Activated CD8-positive, alpha-beta memory T cell treated with anti-CD3 and anti-CD28 coated beads for 1 hour (primary cell): ENCODE data around the gene ELP1.
"Not testable (repeated sequence)": the region's sequence is repeated elsewhere in the genome, so short reads cannot be mapped to it uniquely, and the experiment has no call there.

Experiments
- DNase-seq, 2 donors: peaks; one replicate each; pipeline ENCODE4 v3.0.0-alpha.2; 2020; ENCODE audit warnings: low read depth in 1 of 2; ENCODE audit errors: extremely low read depth in 1 of 2

The ELP1 gene

DNA sequence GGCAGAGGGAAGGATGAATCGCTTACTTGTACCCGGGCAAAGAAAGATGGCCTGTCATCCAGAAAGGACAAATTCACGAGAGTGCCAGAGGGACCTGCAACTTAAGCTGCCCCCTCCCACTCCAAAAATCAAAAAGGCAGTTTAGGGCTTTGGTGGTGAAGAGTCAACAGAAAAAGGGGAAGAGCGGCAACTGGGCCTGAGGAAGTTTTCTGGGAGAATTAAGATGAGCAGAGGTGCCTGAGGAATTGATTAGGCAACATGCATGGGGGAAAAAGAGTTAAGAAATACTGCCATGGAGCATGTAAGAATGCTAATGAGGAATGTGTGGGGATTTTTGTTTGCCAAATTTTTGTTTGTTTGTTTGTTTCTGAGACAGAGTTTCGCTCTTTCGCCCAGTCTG lies 76.4 kb downstream of the ELP1 start:
- DNase-seq = no peak

DNA sequence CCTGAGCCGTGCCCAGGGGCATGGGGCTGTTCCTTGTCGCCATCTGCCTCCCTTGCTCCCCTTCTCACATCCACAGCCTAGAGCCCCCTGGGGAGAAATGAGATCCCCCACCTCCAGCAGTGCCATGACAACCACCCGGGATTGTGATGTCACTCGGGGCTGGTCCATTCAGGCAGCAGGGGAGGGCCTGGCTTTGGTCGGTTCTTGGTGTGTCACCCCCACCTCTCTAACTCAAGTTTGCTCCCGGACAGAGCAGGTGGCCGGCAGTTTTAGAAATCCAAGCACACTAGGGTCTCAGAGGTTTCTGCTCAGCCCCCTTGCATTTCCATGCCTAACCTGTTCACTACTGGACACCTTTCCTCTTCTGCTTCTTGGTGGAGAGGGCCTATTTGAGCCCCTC lies 78.0 kb downstream of the ELP1 start, which contains the start of gene ACTL7B:
TSS of gene ACTL7B (minus strand) at position 99 of the 400 bp plus-strand sequence. CDS start at position 43, 56 bp downstream.
- DNase-seq = no peak

DNA sequence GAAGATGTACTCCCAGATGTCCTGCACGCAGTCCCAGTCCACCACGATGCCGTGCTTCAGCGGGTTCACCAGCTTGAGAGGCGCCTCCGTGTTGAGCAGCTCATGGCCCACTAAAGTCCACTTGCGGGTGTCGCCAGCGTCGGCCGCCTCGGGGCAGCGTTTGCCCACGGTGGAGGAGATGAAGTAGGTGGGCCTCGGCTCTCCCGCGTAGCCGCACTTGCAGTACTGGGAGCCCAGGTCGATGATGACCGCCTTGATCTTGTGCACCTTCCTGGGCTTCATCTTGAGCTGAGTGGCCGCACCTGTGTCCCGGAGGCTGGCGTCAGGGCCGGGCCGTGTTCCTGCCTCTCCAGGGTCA lies 78.4 kb downstream of the ELP1 start:
- DNase-seq = no peak

DNA sequence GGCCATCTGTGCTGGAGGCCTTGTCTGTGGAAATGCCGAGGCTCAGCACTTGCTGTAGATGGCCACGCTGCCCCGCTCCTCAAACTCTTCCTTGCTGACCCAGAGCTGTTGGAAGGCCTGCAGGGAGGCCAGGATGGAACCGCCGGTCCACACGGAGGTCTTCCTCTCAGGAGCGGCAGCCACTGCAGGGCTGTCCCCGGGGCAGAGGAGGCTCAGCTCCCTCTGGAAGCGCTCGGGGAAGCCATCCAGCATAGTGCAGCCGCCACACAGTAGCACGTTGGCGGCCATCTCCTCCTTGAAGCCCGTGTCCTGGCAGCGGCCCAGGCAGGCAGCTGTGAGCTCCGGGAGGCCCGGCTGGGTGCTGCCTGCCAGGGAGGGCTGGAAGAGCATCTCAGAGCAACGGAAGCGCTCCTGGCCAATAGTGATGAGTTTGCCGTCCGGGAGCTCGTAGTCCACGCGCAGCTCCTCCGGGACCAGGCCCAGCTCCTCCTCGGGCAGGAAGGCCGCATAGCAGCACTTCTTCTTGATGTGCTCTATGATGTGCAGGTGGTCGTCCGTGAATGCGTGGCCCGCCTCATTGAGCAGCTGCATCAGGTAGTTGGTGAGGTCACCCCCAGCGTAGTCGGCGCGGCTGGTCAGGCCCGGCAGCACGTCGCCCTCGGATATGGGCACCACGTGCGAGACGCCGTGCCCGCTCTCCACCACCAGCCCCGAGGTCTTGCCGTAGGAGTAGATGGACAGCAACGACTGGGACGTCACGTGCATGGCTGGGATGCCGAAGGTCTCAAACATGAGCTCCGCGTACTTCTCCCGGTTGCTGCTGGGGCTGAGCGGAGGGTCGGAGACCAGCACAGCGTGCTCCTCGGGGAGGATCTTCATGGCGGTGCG lies 79.0 kb downstream of the ELP1 start:
- DNase-seq = no peak

DNA sequence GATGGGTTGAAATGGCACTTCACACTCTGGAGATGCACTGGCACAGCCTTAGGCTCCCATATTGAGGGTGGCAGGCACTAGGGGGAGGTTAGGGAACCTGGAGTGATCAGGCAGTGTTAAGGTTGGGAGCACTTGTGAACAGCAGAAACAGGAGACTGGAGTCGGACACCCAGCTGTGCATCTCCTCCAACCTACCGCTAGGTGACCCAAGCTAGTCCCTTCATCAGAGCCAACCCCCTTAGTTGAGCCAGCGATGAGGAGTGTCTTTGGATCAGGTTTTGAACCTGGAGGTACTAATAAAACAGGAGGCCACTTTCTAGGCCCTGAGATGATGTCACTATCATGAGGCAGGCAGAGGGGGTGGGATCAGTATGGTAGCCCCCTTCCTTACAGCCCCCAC lies 79.8 kb downstream of the ELP1 start:
- no peak for DNase-seq

DNA sequence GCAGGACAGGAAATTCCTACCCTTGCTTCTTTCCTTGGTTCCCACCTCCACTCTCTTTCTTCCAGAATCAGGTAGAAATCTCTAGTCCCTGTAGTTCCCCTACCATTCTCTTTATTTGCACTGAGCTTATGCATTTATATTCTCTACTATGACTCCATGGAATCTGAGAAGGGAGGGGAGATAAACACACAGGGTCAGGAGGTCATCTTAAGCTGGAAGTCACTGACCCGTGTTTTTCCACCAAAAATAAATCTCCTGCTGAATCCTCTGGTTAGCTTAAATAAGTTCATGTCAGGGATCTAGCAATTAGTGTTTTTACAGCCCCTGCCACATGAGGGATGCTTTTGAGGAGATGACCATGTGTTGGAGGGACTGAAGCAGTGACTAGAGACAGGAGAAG lies 81.8 kb downstream of the ELP1 start:
- no peak for DNase-seq

DNA sequence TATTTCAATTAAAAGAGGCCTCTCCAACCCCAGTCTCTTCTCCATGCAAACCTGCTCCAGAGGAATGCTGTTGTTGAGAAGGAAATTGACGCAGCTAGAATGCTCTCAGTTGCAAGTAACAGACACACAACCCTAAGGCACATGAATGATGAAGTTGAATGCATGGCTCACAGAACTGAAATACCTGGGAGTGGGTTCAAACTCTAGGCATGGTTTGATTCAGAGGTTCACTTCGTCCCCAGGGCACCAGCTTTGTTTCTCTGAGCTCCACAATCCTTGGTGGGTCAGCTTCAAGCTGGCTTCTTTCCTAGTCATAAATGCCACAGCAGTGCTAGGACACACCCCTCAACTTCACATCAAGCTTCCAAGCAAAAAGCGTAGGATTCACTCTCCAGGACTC lies 82.8 kb downstream of the ELP1 start:
- no peak for DNase-seq

DNA sequence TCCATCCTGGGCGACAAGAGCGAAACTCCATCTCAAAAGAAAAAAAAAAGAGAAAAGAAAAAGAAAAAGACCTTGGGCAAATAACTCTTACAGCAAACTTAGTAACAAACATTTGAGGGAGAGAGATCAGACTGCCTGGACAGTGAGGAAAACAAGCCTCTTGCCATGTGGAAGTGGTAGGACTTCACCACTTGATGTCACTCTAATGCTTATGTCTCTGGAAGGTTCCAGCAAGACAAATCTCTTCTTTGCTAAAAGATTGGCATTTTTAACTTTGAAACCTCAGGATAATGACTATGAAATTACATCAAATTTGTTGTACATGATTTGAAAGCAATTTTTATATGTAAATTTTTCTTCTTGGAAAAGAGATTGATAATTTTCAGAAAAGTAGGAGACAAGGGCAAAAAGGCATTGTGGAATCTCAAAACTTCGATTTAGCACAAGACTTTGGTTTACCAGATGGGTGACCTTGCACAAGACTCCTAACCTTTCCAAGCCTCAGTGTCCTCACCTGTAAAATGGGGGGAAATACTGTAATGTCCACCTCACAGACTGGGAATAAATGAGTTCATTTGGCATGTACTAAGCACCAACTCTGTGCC lies 83.5 kb downstream of the ELP1 start:
- DNase-seq = no peak

DNA sequence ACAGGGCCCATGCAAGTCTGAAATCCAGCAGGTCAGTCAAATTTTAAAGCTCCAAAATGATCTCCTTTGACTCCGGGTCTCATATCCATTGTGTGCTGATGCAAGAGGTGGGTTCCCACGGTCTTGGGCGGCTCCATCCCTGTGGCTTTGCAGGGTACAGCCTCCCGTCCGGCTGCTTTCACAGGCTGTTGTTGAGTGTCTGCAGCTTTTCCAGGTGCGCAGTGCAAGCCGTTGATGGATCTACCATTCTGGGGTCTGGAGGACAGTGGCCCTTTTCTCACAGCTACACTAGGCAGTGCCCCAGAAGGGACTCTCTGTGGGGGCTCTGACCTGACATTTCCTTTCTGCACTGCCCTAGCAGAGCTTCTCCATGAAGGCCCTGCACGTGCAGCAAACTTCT lies 85.6 kb downstream of the ELP1 start:
- DNase-seq = not testable (repeated sequence)

DNA sequence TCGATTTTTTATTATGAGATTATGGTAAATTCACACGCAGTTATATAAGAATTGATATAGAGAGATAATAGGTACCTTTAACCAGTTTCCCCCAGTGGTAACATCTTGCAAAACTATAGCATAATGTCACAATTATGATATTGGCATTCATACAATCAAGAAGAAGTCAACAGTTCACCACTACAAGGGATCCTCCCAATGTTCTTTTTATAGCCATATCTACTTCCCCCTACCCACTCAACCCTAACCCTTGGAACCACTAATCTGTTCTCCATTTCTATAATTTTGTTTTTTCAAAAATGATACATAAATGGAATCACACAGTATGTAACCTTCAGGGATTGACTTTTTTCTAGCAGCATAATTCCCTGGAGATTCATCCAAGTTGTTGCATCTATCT lies 88.0 kb downstream of the ELP1 start:
- DNase-seq = no peak

DNA sequence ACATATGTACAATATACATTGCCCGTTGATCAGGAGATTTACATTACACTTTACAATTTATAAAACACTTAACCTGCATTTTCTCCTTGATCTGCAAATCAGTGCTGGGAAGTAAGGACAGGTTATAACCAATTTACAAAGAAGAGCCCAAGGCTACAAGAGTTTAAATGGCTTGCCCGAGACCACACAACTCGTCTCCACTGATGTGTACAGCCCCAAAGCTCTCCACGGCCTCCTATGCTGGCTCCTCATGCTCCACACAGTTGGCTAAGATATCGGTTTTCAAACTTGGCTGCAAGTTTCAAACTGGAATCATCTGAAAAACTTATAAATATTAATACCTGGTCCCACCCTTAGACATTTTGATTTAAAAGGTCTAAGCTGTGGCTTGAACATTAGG lies 88.4 kb downstream of the ELP1 start:
- no peak for DNase-seq

DNA sequence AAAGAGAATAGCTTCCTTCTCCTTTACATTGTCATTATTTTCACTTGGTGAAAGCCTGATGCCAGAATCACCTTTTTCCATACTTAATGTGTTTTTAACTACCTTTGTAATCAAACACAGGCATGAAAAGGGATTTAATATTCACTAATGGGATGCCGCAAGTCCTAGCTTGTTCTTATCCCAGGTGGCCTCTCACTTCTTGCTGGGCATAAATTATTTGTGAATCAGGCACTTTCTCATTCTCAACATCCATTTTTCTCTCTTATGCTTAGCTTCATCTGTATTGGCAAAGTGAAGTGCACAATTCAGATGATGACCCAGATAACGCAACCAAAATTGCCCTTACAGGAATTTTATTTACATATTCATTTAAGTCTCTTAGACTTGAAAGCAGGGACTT lies 89.1 kb downstream of the ELP1 start:
- no peak for DNase-seq

DNA sequence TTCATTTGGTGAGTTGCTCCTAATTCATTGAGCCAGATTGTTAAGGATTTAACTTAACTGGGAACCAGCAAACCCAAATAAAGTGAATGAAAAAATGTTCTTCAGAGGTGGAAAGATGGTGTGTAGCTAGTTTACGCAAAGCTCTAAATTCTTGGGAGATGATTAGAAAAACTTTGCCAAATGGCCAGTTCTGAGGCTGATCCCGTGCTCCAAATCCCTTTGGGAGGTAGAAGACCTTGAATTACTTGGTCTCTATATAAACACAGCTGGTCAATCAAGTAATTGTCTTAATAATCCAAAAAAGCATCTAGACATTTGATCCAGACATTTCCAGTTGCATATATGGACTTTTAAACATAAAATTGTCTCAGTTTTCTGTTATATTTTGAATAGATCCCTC lies 89.5 kb downstream of the ELP1 start:
- no peak for DNase-seq

DNA sequence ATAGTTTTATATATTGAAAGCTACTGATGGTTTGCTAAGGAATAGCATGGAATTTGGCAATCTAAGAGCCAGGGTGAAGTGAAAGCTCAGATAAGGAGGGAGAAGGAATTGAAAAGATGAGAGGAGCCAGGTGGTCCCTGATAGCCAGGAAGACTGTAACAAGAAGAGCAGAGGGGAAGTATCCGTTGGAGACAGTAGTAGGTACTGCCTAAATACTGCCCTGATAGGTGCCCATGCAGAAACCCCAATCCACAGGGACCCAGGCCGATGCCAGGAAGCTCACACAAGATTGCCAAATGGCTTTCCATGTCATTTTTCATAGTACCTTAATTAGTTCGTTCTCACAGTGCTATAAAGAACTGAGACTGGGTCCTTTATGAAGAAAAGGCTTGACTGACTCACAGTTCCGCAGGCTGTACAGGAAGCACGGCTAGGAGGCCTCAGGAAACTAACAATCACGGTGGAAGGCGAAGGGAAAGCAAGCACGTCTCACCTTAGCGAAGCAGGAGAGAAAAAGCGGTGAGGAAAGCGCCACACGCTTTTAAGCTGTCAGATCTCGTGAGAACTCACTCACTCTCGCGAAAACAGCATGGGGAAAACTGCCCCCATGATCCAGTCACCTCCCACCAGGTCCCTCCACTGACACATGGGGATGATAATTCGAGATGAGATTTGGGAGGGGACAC lies 91.2 kb downstream of the ELP1 start:
- DNase-seq = no peak

DNA sequence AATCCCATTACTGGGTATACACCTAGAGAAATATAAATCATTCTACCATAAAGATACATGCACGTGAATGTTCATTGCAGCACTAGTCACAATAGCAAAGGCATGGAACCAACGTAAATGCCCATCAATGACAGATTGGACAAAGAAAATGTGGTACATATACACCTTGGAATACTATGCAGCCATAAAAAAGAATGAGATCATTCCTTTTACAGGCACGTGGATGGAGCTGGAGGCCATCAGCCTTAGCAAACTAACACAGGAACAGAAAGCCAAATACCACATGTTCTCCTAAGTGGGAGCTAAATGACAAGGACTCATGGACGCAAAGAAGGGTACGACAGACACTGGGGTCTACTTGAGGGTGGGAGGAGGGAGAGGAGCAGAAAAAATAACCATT lies 94.4 kb downstream of the ELP1 start:
- not testable (repeated sequence) for DNase-seq

DNA sequence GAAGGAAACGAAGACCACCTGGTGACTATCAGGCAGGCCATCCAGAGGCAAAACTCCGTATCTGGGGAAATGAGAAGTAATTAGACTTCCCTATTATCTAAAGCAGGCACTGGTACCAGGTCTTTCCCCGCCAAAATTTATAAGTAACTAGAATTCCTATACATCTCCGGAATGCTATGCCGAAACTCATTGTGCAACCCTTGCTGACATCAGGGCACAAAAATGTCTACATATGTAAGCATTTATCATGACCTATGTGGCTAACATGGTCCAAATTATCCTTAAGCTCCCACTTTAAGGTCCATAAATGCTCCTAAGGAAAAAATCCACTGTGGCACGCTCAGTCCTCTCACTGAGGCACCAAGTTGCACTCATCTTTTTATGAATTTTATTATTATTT lies 95.9 kb downstream of the ELP1 start:
- DNase-seq = no peak

DNA sequence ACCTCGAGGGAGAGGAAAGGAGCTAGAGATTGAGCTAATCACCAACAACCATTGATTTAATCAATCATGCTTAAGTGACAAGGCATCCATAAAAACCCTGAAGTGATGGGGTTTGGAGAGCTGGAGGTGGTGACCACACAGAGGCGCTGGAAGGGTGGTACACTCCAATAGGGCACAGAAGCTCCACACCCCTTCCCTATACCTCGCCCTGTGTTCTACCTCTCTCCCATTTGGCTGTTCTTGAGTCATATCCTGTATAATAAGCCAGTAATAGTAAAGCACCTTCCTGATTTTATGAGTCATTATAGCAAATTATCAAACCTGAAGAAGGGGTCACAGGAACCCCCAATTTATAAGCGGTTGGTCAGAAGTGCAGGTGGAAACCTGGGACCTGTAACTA lies 96.4 kb downstream of the ELP1 start:
- no peak for DNase-seq

DNA sequence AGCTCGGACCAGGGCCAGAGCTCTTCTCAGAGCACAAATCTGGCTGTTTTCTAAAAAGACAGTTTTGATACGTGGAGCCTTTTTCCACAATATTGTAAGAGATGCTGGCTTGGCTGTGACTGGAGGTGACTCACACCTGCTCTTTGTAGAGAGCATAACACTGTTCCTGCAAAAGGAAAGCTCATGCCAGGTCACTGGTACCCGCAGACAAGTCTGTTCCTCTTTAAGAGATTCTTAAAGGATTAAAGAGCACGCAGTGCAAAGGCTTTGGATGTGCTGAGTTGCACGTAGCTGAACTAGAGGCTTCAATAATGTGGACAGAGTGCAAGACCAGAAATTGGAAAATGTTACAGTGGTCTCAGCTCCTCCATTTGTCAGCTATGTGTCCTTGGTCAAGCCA lies 97.1 kb downstream of the ELP1 start:
- DNase-seq = no peak

DNA sequence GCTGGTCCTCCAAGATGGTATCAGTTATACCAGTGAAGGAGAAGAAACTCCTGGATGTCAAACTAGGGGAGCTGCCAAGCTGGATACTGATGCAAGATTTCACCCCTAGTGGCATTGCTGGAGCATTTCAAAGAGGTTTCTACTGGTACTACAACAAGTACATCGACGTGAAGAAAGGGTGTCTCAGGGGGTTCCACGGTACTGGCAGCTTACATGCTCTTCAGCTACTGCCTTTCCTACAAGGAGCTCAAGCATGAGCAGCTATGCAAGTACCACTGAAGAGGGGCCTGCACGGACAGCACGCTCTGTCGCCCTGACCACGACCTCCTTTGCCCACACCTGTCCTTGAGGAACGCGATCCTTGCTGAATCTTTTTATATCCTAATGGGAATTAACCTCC lies 97.6 kb downstream of the ELP1 start:
- DNase-seq = no peak

DNA sequence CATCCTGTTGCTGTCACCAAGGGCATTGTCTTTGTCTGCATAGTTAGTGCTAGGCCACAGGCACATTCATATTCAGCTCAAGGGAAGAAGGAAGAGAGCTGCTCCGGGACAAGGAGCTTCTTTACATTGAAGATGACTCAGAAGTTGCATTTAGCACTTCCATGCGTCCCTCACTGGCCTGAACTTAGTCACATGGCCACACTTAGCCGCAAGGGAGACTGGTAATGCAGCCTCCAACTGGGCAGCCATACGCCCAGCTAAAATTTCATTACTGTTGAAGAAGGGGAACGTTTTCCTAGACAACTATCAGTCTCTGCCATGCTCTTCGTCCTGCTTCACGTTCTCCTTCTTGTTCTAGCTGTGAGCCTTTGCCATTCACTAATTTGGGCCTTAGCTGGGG lies 98.1 kb downstream of the ELP1 start:
- no peak for DNase-seq

DNA sequence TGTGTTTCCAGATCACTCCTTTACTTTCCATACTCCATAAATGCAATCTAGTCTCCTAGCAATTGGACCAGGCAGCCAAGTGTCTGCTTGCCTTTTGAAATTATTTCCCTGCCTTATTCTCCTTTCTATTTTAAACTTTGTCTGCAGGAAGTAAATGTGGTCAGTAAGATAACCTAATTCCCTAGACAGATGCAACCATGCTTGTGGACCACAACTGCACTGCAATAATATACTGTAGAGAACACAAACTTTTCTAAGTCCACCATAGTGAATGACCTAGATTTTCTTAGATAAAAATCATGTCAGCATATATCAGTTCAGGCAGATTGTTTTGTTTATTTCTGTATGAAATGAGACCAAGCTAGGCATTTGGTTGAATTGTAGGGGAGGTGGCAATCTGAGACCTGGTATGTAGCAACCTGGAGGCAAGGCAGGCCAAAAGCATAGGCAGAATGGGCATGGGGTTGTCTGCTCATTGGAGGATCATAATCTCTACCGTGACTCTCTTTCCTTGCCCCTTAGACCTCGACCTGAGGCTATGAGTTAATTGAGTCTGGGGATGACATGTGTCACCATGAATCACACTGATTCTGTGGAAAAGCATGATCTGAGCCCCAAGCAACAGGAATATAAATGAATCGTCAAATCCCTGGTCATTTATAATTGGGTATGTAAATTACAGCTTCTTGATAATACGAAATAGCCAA lies 98.8 kb downstream of the ELP1 start:
- no peak for DNase-seq

DNA sequence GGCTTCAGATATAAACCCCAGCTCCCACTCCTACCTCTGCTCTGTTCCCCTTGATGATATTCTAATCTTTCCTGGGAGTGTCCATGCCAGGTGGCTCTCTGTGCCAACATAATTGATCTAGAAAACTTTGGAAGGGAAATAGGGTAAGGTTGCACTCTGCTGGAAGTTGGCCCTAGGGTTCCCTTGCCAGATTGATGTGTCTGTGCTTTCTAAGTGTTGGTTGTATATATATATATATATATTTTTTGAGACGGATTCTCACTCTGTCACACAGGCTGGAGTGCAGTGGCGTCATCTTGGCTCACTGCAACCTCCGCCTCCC lies 101.8 kb downstream of the ELP1 start:
- DNase-seq = no peak
